Natural killer cell treated with Interleukin-12 subunit alpha and Interleukin-12 subunit beta and Interleukin-15 and Interleukin-18, amount 100 ng/mL, for 72 hours (primary cell): ENCODE data around the gene TMEM253. TPM values are rescaled to one million over a fixed set of nuclear protein-coding genes. Genes with fewer than 3 reads are reported as not detected.

Source experiments
- total RNA-seq, 2 donors: library from RNA; stranded (reverse); gene quantifications; one replicate each; pipeline ENCODE4 v1.2.3, GENCODE V29; 2022

Gene TMEM253
- total RNA-seq, 2 donors from 2014 or later, result not detected

Other genes starting within 250 kb of the TMEM253 start
- gene RNASE3, start 209.7 kb upstream of the TMEM253 start, total RNA-seq, result not detected
- gene RNASE2, start 145.6 kb upstream of the TMEM253 start, total RNA-seq, result not detected
- gene METTL17, start 111.1 kb upstream of the TMEM253 start, total RNA-seq, result 100 to 1,000 TPM in 1 of 2 donors, 10 to 100 TPM in 1; 70.5 to 101 TPM
- under 1 TPM in 1 of 2 donors, not detected in 1; 0.53 TPM for gene SLC39A2, start 101.8 kb upstream of the TMEM253 start, total RNA-seq
- gene NDRG2, start 76.0 kb upstream of the TMEM253 start, total RNA-seq, result 1 to 10 TPM; 1.9 to 3.1 TPM
- gene TPPP2, start 70.8 kb upstream of the TMEM253 start, total RNA-seq, result not detected
- gene RNASE13, start 66.3 kb upstream of the TMEM253 start, total RNA-seq, result not detected
- gene RNASE7, start 58.7 kb upstream of the TMEM253 start, total RNA-seq, result not detected
- not detected for gene RNASE8, start 43.2 kb upstream of the TMEM253 start, total RNA-seq
- gene ARHGEF40, start 30.8 kb upstream of the TMEM253 start, total RNA-seq, result under 1 TPM; 0.36 to 0.75 TPM
- 1 to 10 TPM; 4.5 to 9.5 TPM for gene ZNF219, start 2.4 kb upstream of the TMEM253 start, total RNA-seq
- gene OR5AU1, start 55.0 kb downstream of the TMEM253 start, total RNA-seq, result not detected
- gene HNRNPC, start 168.4 kb downstream of the TMEM253 start, total RNA-seq, result 100 to 1,000 TPM; 834 to 917 TPM
- gene RPGRIP1, start 179.0 kb downstream of the TMEM253 start, total RNA-seq, result under 1 TPM in 1 of 2 donors, not detected in 1; 0.17 TPM